PC-9 (cell line): ENCODE measurements around the gene RNF41. TPM values are rescaled to one million over a fixed set of nuclear protein-coding genes. Genes with fewer than 3 reads are reported as not detected.

Experiments used
- BruUV-seq: library from RNA; stranded (reverse); fragments of 400-500 nt; replicated peaks from 2 replicates; lab custom pipeline; 2021; lab: Mats Ljungman, UMichigan
- CTCF ChIA-PET: fragments of 300-600 bp; sonication (Branson Sonifier 250); formaldehyde crosslinking; loops from one replicate; lab custom pipeline; 2022; ENCODE audit warnings: antibody characterized with exemption; lab: Charles Lee
- POLR2A ChIA-PET: fragments of 300-600 bp; sonication (Branson Sonifier 250); formaldehyde crosslinking; loops from one replicate; lab custom pipeline; 2022; ENCODE audit warnings: antibody characterized with exemption; ENCODE audit not compliant: unreplicated experiment; lab: Charles Lee
- DNase-seq, 2 experiments: peaks; one replicate each; pipeline versions ENCODE4 v3.0.0 to v3.0.0-alpha.2; 2015 to 2022; ENCODE audit warnings: mixed read lengths in 1 of 2
- H2AFZ ChIP-seq: fragments of 200-600 bp; sonication (generic); 2 replicates; pipeline ENCODE4 v1.8.1; 2017; ENCODE audit warnings: antibody characterized with exemption
- H3F3A ChIP-seq: fragments of 200-600 bp; sonication (generic); 2 replicates; pipeline ENCODE4 v1.8.1; 2017; ENCODE audit warnings: antibody characterized with exemption, mild to moderate bottlenecking, low read depth; ENCODE audit not compliant: insufficient read depth
- H3K27ac ChIP-seq: fragments of 200-600 bp; sonication (generic); 2 replicates; pipeline ENCODE4 v1.6.1; 2016; ENCODE audit warnings: mixed run types
- H3K27me3 ChIP-seq: fragments of 200-600 bp; sonication (generic); 2 replicates; pipeline ENCODE4 v1.6.1; 2016; ENCODE audit warnings: low read depth, mixed run types; ENCODE audit not compliant: insufficient read depth
- H3K36me3 ChIP-seq: fragments of 200-600 bp; sonication (generic); 2 replicates; pipeline ENCODE4 v1.6.1; 2016; ENCODE audit warnings: low read depth, mixed run types
- H3K4me1 ChIP-seq: fragments of 200-600 bp; sonication (generic); replicated peaks from 2 replicates; pipeline ENCODE4 v1.6.1; 2016; ENCODE audit warnings: mixed run types; ENCODE audit not compliant: insufficient read depth
- H3K4me2 ChIP-seq: fragments of 200-600 bp; sonication (generic); 2 replicates; pipeline ENCODE4 v1.6.1; 2017; ENCODE audit warnings: mixed run types
- H3K4me3 ChIP-seq: fragments of 200-600 bp; sonication (generic); 2 replicates; pipeline ENCODE4 v1.6.1; 2016; ENCODE audit warnings: mixed run types
- H3K79me2 ChIP-seq: fragments of 200-600 bp; sonication (generic); 2 replicates; pipeline ENCODE4 v1.6.1; 2017; ENCODE audit warnings: low read depth, mixed run types
- H3K9me2 ChIP-seq: fragments of 200-600 bp; sonication (generic); 2 replicates; pipeline ENCODE4 v1.8.1; 2017; ENCODE audit warnings: mild to moderate bottlenecking; ENCODE audit not compliant: insufficient read depth
- H3K9me3 ChIP-seq: fragments of 200-600 bp; sonication (generic); 2 replicates; pipeline ENCODE4 v1.8.1; 2016; ENCODE audit warnings: low read depth; ENCODE audit not compliant: insufficient read depth
- H4K20me1 ChIP-seq: fragments of 200-600 bp; sonication (generic); 2 replicates; pipeline ENCODE4 v1.8.1; 2017; ENCODE audit not compliant: insufficient read depth
- EZH2 ChIP-seq: fragments of 200-600 bp; sonication (generic); IDR thresholded peaks from 2 replicates; pipeline ENCODE4 v1.8.0; 2017; ENCODE audit warnings: antibody characterized with exemption, low read depth
- intact Hi-C: fragments of 100-400 bp; cut with micrococcal nuclease; formaldehyde crosslinking; loops from one replicate; pipeline ENCODE4 v1.10.0; 2022; ENCODE audit not compliant: unreplicated experiment
- total RNA-seq: library from RNA; stranded (reverse); gene quantifications from 2 replicates; pipeline ENCODE4 v1.2.3, GENCODE V29; 2021
- TF ChIP-seq, protein P1 (sequence below): fragments of 200-600 bp; sonication (generic); conservative IDR thresholded peaks from 2 replicates; pipeline ENCODE4 v1.6.1; 2017; ENCODE audit warnings: mixed run types, antibody characterized with exemption, mild to moderate bottlenecking, moderate library complexity

Gene RNF41
- total RNA-seq, 1 experiment from 2014 or later: 33.4 TPM

- BruUV-seq: no TSS peak
- H3K27ac ChIP-seq: no peak overlapping the region
- no peaks in the 10 kb centered on the region for H3K79me2 ChIP-seq
- H3K9me3 ChIP-seq: no peaks in the 10 kb centered on the region
- H3F3A ChIP-seq: no peaks in the 10 kb centered on the region
- no peak overlapping the region for H2AFZ ChIP-seq
- H3K27me3 ChIP-seq: no peaks in the 10 kb centered on the region
- POLR2A ChIA-PET: no interaction called here
- H3K4me3 ChIP-seq: no peak overlapping the region
- H4K20me1 ChIP-seq: no peaks in the 10 kb centered on the region; the same call in 1 of the 2 replicates
- TF ChIP-seq, protein P1, sequence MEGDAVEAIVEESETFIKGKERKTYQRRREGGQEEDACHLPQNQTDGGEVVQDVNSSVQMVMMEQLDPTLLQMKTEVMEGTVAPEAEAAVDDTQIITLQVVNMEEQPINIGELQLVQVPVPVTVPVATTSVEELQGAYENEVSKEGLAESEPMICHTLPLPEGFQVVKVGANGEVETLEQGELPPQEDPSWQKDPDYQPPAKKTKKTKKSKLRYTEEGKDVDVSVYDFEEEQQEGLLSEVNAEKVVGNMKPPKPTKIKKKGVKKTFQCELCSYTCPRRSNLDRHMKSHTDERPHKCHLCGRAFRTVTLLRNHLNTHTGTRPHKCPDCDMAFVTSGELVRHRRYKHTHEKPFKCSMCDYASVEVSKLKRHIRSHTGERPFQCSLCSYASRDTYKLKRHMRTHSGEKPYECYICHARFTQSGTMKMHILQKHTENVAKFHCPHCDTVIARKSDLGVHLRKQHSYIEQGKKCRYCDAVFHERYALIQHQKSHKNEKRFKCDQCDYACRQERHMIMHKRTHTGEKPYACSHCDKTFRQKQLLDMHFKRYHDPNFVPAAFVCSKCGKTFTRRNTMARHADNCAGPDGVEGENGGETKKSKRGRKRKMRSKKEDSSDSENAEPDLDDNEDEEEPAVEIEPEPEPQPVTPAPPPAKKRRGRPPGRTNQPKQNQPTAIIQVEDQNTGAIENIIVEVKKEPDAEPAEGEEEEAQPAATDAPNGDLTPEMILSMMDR: no peak
- TF ChIP-seq EZH2: no peak
- H3K4me2 ChIP-seq: no peak overlapping the region
- H3K9me2 ChIP-seq: no peaks in the 10 kb centered on the region
- intact Hi-C loops: no loop called here
- H3K36me3 ChIP-seq: 0 out of 2 replicates have a peak, but pooled peaks cover 11% of the 10 kb centered on the region
- CTCF ChIA-PET: no interaction called here
- no peaks in the 10 kb centered on the region for H3K4me1 ChIP-seq
- no peak for DNase-seq
Observed at GRCh38 chr12:56242986-56243385, 21.3 kb upstream of the RNF41 start.

GRCh38 chr12:56241424-56242303 is 19.9 kb upstream of the RNF41 start:
- ChIA-PET POLR2A (interaction anchor here (0.6 kb wide), 1 partner anchor 19 kb away, joined by 3 read pairs; no protein-coding TSS in a partner anchor), CTCF (no interaction called here)
- intact Hi-C loops: no loop called here
- Histone ChIP-seq H3K4me2 (no peak overlapping the region), H3K27ac (no peak overlapping the region), H3K27me3 (no peaks in the 10 kb centered on the region), H3K4me3 (no peak overlapping the region), H3F3A (no peaks in the 10 kb centered on the region), H3K36me3 (0 out of 2 replicates have a peak, but pooled peaks cover 11% of the 10 kb centered on the region), H3K4me1 (no peaks in the 10 kb centered on the region), H4K20me1 (no peaks in the 10 kb centered on the region; the same call in 1 of the 2 replicates), H3K9me3 (no peaks in the 10 kb centered on the region), H3K9me2 (no peaks in the 10 kb centered on the region), H2AFZ (no peak overlapping the region), H3K79me2 (no peaks in the 10 kb centered on the region)
- no TSS peak for BruUV-seq
- no peak for DNase-seq
- no peak for TF ChIP-seq EZH2
- TF ChIP-seq, protein P1: no peak

GRCh38 chr12:56237552-56237951 is 15.8 kb upstream of the RNF41 start:
- Histone ChIP-seq H3K27ac (no peak overlapping the region), H3K4me3 (no peak overlapping the region), H2AFZ (no peak overlapping the region), H3K4me1 (no peaks in the 10 kb centered on the region), H3K36me3 (0 out of 2 replicates have a peak, but pooled peaks cover 3% of the 10 kb centered on the region), H4K20me1 (no peaks in the 10 kb centered on the region), H3K9me3 (no peaks in the 10 kb centered on the region), H3K27me3 (no peaks in the 10 kb centered on the region), H3K4me2 (no peak overlapping the region), H3K9me2 (no peaks in the 10 kb centered on the region), H3F3A (peaks cover 8% of the 10 kb centered on the region; the same call in 1 of the 2 replicates), H3K79me2 (no peaks in the 10 kb centered on the region)
- DNase-seq: no peak
- ChIA-PET CTCF (no interaction called here), POLR2A (no interaction called here)
- TF ChIP-seq, protein P1: no peak
- TF ChIP-seq EZH2: no peak
- intact Hi-C loops: no loop called here
- no TSS peak for BruUV-seq
